Measurements from ENCODE around the gene ADAMTS10.

DNA sequence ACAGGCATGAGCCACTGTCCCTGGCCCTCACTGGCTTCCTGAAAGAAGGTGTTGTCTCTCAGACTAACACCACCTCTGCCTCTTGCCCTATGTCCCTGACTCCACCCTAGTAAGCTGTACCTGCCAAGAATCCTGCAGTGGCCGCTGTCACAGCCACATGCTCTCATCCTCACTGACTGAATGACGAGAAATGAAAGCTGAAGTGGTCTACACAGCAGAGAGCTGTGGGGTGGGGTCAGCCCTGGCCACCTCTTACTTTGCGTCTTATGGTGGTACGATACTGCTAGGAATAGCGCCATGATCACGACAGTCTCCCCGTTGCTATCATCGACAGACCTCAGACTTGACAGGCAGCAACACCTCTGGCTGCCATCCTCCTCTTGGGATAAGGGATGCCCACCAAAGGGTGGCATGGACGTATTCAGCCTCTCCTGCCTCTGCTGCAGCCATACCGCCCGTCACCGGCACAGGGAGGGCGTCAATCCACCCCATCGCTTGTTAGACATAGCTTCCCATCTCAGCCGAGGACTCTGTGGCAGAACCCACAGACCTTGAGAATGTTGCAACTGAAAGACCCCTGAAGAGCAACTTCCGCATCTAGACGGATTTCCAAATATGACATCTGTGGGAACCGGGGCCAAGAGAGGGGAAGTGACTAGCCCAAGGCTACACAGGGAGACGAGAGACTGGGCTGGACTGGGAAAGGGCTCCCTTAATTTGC is 34.1 kb downstream of the ADAMTS10 start:
- TF ChIP-seq FOSL2 (CRISPR knock-in tag; IDR thresholded peaks at IDR 0.05): no peak
- TF ChIP-seq CTCF (CRISPR knock-in tag; IDR thresholded peaks at IDR 0.05): no peak
- no peak for TF ChIP-seq CBFB (CRISPR knock-in tag; IDR thresholded peaks at IDR 0.05)
- TF ChIP-seq BCLAF1 (IDR thresholded peaks at IDR 0.05): no peak
- no peak for TF ChIP-seq TAF15 (IDR thresholded peaks at IDR 0.05; ENCODE audit: low read depth, low read length, poor library complexity, severe bottlenecking)
- no peak for TF ChIP-seq FOXA1 (IDR thresholded peaks at IDR 0.05)
- TF ChIP-seq FOXA1 (CRISPR knock-in tag; IDR thresholded peaks at IDR 0.05): no peak
- TF ChIP-seq DZIP1 (CRISPR knock-in tag; IDR thresholded peaks at IDR 0.05): no peak
- no peak for TF ChIP-seq MYC (CRISPR knock-in tag; IDR thresholded peaks at IDR 0.05; ENCODE audit: borderline replicate concordance)
- no peak for TF ChIP-seq HMGXB4 (CRISPR knock-in tag; IDR thresholded peaks at IDR 0.05; ENCODE audit: borderline replicate concordance in 1 of 2, low read depth in 1 of 2)
- no peak for TF ChIP-seq ZBTB49 (CRISPR knock-in tag; IDR thresholded peaks at IDR 0.05; ENCODE audit: borderline replicate concordance)

All from HepG2 (cell line).